ENCODE data around the gene ITGB6. TPM values are rescaled to one million over a fixed set of nuclear protein-coding genes. Genes with fewer than 3 reads are reported as not detected.

ITGB6 gene
- total and polyA plus RNA-seq, 2 experiments from 2014 or later: 0.12 to 0.31 TPM

DNA sequence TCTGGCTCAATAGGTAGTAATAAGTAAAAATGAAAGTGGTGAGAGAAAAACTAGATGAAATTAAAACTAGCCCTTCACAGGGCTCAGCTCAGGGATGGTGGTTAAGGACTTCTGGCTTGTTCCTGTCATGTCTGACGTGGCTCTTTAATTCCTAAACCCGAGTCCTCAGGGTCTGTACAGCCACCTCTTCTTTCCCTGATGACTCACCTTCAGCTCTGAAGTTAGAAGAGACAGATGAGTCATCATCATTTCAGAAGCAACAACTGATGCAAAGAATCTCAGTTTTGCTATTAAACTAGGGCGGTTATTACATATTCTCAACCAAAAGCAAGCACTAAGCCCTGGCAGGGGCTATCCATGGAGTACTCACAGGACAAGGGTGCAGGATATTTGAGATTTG lies 24.0 kb upstream of the ITGB6 start:
- Histone ChIP-seq H3K27me3 (no peaks in the 10 kb centered on the region), H3K36me3 (no peaks in the 10 kb centered on the region), H3K27ac (no peak overlapping the region), H3K4me1 (ENCODE audit: low read depth) (peaks cover 25% of the 10 kb centered on the region), H3K4me3 (no peak overlapping the region), H3K9me3 (ENCODE audit: low read depth) (no peaks in the 10 kb centered on the region)
- peak in 1 of 2 donors; percentile 88 for DNase-seq (ENCODE audit: low read depth in 1 of 2, low spot score in 1 of 2)
- TF ChIP-seq, protein P1, sequence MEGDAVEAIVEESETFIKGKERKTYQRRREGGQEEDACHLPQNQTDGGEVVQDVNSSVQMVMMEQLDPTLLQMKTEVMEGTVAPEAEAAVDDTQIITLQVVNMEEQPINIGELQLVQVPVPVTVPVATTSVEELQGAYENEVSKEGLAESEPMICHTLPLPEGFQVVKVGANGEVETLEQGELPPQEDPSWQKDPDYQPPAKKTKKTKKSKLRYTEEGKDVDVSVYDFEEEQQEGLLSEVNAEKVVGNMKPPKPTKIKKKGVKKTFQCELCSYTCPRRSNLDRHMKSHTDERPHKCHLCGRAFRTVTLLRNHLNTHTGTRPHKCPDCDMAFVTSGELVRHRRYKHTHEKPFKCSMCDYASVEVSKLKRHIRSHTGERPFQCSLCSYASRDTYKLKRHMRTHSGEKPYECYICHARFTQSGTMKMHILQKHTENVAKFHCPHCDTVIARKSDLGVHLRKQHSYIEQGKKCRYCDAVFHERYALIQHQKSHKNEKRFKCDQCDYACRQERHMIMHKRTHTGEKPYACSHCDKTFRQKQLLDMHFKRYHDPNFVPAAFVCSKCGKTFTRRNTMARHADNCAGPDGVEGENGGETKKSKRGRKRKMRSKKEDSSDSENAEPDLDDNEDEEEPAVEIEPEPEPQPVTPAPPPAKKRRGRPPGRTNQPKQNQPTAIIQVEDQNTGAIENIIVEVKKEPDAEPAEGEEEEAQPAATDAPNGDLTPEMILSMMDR (IDR thresholded peaks at IDR 0.05; ENCODE audit: low read depth, low read length): no peak

DNA sequence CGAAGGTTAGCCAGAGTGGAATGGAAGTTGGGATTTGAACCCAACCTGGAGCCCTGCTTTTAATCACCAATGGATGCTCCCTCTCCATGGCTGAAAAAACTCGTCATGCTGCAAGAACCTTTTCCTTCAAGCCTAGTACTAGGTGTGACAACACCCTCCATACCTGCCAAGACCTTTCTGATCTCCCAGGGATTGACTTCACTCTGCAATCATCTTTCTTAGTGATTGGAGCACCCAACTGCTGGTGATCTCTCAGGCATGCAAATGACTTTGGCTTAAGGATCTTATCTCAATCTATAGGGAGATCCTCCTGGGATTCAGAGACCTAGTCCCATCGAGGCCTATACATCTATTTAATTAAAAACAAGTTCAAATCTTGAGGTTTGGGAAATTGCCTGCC lies 23.5 kb upstream of the ITGB6 start:
- peaks cover 25% of the 10 kb centered on the region for H3K4me1 ChIP-seq (ENCODE audit: low read depth)
- no peak for DNase-seq (ENCODE audit: low read depth in 1 of 2, low spot score in 1 of 2)
- TF ChIP-seq, protein P1 (IDR thresholded peaks at IDR 0.05; ENCODE audit: low read depth, low read length): no peak
- H3K4me3 ChIP-seq: no peak overlapping the region
- no peak overlapping the region for H3K27ac ChIP-seq
- H3K9me3 ChIP-seq (ENCODE audit: low read depth): no peaks in the 10 kb centered on the region
- H3K36me3 ChIP-seq: no peaks in the 10 kb centered on the region
- H3K27me3 ChIP-seq: no peaks in the 10 kb centered on the region

DNA sequence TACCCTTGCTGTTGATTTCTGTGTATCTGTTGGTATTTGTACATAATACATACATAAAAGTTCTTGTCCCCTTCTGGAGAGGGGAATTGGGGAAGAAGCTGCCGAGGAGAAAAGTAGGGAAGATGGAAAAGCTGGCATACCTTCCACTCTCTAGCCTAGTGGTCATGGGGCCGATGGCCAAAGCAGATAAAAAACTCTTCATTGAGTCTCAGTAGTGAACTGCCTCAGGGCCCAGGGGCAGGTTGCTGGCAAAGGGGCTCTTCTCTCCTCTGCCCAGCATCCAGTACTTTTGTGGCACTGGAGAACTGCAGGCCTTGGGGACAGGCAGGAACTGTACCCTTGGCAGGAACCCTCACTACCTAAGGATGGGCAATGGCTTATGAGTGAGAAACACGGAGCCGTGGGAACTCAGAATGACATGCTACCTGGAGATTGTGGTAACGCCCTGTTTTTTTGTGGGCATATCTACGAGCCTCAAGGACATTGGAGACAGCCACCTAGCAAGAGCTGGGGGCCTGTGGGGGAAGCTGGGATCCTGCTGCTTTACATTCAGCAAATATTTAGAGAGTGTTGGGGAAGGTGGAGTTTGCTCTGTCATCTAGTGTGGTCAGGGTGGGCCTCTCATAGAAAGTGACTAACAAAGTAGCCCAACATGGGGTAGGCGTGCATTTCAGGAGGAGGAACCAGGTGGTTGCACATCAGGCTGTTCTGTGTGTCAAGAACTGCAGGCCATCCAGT lies 22.6 kb upstream of the ITGB6 start:
- no peaks in the 10 kb centered on the region for H3K27me3 ChIP-seq
- TF ChIP-seq, protein P1 (IDR thresholded peaks at IDR 0.05; ENCODE audit: low read depth, low read length): no peak
- no peak for DNase-seq (ENCODE audit: low read depth in 1 of 2, low spot score in 1 of 2)
- H3K9me3 ChIP-seq (ENCODE audit: low read depth): no peaks in the 10 kb centered on the region
- H3K36me3 ChIP-seq: no peaks in the 10 kb centered on the region
- H3K4me1 ChIP-seq (ENCODE audit: low read depth): peaks cover 18% of the 10 kb centered on the region
- no peak overlapping the region for H3K4me3 ChIP-seq
- no peak overlapping the region for H3K27ac ChIP-seq

GRCh38 chr2:160221391-160222276 lies 21.6 kb upstream of the ITGB6 start:
- peak in 1 of 2 donors; percentile 82 for DNase-seq (ENCODE audit: low read depth in 1 of 2, low spot score in 1 of 2)
- Histone ChIP-seq H3K27ac (no peak overlapping the region), H3K4me1 (ENCODE audit: low read depth) (peaks cover 18% of the 10 kb centered on the region)

GRCh38 chr2:160220545-160221009 lies 20.5 kb upstream of the ITGB6 start:
- DNase-seq (ENCODE audit: low read depth in 1 of 2, low spot score in 1 of 2): no peak
- Histone ChIP-seq H3K27me3 (no peaks in the 10 kb centered on the region), H3K4me3 (no peak overlapping the region), H3K36me3 (no peaks in the 10 kb centered on the region), H3K27ac (no peak overlapping the region), H3K4me1 (ENCODE audit: low read depth) (peaks cover 10% of the 10 kb centered on the region), H3K9me3 (ENCODE audit: low read depth) (no peaks in the 10 kb centered on the region)
- TF ChIP-seq, protein P1 (IDR thresholded peaks at IDR 0.05; ENCODE audit: low read depth, low read length): no peak

More at GRCh38 chr2:160221391-160222276, 21.6 kb upstream of the ITGB6 start:
- no peaks in the 10 kb centered on the region for H3K27me3 ChIP-seq
- TF ChIP-seq, protein P1 (IDR thresholded peaks at IDR 0.05; ENCODE audit: low read depth, low read length): no peak
- H3K4me3 ChIP-seq: no peak overlapping the region
- H3K9me3 ChIP-seq (ENCODE audit: low read depth): no peaks in the 10 kb centered on the region
- no peaks in the 10 kb centered on the region for H3K36me3 ChIP-seq
